GM19468 (cell line): ENCODE results near the gene LLGL2.
"Not testable (repeated sequence)": the region's sequence is repeated elsewhere in the genome, so short reads cannot be mapped to it uniquely, and the experiment has no call there.

Experiments
- ATAC-seq: cut with Tn5 transposase; IDR thresholded peaks from one replicate; pipeline ENCODE4 v1.9.1; 2021; ENCODE audit warnings: mild to moderate bottlenecking, moderate library complexity, moderate number of reproducible peaks; ENCODE audit not compliant: unreplicated experiment; ENCODE audit errors: extremely low read depth

The LLGL2 gene, protein sequence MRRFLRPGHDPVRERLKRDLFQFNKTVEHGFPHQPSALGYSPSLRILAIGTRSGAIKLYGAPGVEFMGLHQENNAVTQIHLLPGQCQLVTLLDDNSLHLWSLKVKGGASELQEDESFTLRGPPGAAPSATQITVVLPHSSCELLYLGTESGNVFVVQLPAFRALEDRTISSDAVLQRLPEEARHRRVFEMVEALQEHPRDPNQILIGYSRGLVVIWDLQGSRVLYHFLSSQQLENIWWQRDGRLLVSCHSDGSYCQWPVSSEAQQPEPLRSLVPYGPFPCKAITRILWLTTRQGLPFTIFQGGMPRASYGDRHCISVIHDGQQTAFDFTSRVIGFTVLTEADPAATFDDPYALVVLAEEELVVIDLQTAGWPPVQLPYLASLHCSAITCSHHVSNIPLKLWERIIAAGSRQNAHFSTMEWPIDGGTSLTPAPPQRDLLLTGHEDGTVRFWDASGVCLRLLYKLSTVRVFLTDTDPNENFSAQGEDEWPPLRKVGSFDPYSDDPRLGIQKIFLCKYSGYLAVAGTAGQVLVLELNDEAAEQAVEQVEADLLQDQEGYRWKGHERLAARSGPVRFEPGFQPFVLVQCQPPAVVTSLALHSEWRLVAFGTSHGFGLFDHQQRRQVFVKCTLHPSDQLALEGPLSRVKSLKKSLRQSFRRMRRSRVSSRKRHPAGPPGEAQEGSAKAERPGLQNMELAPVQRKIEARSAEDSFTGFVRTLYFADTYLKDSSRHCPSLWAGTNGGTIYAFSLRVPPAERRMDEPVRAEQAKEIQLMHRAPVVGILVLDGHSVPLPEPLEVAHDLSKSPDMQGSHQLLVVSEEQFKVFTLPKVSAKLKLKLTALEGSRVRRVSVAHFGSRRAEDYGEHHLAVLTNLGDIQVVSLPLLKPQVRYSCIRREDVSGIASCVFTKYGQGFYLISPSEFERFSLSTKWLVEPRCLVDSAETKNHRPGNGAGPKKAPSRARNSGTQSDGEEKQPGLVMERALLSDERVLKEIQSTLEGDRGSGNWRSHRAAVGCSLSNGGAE

DNA sequence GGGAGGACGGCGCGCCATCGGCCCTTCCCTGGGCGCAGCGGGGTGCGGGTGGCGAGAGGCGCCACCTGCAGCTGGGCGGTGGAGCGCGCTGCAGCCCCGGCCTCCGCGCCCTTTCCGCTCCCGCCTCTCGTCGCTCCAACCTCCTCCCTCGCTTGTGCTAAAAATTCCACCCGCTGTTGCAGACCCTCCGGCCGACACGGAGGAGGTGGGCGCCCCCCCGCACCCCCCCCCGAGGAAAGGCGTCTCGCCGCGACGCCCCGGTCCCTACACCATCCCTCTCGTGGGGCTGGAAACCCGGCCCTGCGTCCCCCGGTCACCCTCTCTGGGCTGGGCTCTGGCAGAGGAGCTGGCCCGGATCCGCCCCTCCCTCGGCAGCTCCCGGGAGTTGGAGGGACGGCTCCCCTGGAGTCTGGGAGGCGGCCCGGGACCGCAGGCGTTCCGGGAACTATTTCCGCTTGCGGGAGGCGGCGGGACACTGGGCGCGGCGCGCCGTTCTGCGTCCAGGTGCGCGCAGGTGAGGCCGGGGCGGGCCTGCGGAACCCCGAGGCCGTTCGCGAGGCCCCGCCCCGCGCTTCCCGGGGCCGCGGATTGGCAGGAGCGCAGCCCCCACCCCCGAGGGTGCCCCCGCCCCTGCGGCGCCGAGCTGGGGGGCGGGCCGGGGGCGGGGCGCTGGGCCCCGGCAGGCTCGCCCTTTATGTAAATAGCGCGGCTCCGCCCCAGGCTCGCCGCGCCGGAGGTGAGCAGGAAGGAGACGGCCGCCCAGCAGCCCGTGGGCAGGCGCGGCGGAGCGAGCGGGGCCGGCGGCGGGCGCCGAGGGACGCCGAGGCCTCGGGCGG lies at the start of gene LLGL2:
LLGL2 (plus strand) TSS at position 728 of the 836 bp plus-strand sequence. CDS start 17,730 bp downstream, outside the sequence.
- peak; percentile 70 for ATAC-seq

DNA sequence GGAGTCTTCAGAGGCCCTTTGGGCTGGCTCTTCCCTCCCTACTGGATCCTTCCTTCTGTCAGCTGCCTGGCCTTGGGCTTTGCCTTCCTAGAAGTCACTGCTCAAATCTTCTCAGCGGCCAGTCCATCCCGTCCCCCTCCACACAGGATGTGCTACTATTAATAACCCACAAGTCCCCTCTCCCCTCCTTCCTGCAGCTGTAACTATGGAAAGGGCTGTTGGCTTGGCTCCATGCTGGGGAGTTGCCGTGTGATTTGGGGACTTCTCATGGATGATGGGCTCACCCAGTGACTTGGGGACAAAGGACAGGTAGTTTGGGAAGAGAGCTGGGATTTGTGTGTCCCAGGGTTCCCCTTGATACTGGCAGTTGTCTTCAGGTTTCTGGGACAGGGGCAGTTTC lies 49.6 kb upstream of the LLGL2 start:
- ATAC-seq = no peak

DNA sequence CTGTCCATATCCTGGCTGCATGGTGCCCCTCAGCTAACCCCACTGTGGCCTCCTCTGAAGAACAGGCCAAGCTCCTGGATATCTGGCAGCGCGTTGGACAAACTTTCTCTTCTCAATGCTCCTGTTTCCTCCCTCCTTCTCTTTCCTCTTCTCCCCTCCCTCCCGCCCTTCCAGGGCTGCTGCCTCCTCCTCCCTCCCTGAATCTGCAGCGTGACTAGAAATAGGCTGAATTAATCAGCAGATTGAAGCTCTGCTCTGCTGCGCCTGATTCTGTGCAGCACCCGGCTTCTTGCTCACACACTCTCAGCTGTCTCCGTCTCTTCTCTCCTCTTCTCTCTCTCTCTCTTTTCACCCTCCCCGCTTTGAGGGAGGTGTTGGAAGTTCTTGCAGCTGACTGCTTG lies 49.2 kb upstream of the LLGL2 start:
- no peak for ATAC-seq

DNA sequence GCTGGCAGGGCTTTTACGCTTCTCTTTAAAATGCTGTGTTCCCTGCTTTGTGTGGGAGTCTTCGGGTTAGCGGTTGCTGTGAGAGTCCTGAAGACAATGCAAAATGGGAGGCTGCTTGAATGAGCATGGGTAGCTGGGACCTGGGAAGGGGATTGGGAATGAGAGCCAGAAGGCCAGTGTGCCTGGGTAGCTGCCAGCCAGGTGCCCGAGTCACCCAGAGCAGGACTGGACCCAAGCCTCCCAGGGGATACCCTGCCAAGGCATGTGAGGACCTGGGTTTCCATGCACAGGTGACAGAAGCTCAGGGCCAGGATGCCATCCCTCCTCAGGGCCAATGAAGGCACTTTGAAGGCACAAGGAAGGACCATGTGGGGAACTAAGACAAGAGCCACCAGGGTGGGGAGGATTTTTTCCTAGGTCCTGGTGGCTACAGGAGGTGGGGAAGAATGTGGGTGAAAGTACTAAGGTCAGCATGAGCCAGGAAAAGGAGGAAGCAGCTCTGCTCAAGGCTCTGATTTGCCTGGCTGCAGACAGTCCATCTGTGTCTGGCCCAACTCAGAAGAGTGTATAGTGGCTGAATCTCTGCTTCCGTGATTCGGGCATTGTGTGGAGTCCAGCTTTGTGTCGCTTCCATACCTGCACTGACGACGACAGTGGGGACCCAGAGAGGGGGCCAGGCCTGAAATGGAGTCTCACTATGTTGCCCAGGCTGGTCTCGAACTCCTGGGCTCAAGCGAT lies 48.6 kb upstream of the LLGL2 start:
- no peak for ATAC-seq

DNA sequence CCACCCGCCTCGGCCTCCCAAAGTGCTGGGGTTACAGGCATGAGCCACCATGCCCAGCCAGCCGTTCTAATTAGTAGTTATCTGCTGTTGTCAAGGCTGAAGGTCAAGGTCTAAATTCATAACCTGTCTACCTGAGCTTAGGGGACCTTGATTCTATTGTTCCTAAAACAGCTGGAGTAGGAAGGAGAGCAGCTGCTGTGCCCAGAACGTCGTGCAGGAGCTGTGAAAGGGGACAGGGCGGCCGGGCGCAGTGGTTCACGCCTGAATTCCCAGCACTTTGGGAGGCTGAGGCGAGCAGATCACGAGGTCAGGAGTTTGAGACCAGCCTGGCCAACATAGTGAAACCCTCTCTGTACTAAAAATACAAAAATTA lies 48.0 kb upstream of the LLGL2 start:
- ATAC-seq = not testable (repeated sequence)

DNA sequence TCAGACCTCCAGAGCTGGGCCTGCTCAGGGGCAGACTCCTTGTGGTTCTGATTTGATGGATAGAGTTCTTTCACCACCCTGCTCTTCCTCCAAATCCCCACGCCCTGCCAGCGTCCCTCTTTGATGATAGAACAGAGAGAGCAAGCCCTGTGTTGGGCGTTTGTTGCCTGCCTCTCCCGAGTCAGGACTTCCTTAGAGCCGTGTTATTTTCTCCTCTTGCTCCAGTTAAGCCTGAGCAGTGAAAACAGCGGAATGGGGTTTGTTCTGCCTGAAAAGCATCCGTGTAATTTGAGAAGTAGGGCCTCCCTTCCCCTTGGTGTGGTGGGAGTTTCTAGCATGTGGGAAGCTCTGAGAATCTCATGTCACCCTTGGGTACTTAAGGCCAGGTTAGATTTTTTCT lies 47.0 kb upstream of the LLGL2 start:
- ATAC-seq = no peak

DNA sequence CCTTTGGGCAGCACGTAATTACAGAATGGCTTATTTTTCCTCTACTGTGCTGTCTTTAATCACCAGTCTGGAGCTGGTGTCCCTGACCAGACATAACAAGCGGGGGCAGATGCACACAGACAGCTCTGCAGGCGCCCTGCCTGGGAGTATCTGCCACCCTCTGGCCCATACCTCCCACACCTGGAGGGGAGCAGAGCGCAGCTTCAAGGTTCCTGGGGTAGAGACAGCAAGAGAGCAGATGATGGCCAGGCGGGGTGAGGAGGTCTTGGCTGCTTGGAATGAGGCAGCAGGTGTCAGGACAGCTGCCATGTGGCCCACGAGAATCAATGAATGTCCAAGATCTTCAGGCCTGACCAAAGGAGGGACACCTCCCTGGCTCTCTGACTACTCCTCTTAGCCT lies 45.2 kb upstream of the LLGL2 start:
- no peak for ATAC-seq

DNA sequence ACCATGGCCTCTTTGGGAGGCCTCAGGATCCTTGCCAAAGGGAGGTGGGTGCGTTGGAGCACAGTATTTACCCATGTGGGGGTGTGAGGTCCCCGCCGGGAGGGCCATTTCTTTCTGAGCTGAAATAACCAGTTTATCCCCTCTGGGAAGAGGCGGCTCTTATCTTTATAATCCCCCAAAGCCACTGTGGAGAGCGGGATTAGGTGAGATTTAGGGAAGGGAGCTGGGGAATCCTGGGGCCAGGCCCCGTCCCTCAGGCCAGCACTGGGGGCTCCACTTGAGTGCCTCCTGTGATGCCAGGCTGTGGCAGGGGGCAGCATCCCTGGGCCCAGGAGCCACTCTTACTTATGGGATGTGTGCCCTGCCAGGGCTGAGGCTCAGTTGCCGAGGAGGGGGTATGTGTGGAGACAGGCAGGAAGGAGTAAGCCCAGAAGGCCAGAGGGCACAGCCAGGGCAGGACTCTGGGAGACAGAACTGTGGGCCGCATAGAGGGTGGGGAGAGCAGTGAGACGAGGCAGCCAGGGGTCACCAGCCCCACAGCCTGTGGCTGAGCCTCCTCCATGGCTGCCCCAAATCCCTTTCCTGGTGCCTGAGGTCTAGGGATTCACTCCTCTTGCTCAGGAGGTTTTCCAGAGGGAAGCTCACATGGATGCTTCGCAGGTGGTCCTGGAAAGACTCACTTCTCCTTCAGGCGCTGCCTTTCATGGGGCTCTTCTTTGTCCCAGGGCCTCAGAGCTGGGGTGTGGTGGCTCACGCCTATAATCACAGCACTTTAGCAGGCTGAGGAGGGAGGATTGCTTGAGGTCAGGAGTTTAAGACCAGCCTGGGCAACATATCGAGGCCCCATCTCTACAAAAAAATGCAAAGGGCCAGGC lies 44.1 kb upstream of the LLGL2 start:
- no peak for ATAC-seq

DNA sequence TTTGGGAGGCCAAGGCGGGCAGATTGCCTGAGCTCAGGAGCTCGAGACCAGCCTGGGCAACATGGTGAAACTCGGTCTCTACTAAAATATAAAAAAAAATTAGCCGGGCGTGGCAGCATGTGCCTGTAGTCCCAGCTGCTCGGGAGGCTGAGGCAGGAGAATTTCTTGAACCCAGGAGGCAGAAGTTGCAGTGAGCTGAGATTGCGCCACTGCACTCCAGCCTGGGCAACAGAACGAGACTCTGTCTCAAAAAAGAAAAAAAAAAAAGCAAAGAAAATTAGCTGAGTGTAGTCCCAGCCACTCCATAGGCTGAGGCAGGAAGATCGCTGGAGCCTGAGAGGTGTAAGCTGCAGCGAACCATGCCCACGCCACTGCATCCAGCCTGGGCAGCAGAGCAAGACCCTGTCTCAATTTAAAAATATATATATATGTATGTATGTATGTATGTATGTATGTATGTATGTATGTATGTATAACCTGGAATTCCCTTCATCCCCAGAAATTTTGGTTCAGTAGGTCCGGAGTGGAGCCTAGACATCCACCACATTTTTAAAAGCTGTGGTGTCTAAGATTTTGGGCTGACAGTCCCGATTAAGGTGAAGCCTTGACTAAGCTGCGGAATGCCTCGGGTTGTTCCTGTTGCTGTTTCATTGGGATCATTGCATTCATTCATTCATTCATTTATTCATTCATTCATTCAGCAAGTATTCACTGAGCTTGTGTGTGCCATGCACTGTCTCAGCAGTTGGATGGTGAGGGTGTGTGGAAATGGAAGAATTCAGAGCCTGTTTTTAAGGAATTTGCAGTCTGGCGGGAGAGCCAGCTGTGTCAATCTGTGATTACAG lies 43.2 kb upstream of the LLGL2 start:
- ATAC-seq = no peak

DNA sequence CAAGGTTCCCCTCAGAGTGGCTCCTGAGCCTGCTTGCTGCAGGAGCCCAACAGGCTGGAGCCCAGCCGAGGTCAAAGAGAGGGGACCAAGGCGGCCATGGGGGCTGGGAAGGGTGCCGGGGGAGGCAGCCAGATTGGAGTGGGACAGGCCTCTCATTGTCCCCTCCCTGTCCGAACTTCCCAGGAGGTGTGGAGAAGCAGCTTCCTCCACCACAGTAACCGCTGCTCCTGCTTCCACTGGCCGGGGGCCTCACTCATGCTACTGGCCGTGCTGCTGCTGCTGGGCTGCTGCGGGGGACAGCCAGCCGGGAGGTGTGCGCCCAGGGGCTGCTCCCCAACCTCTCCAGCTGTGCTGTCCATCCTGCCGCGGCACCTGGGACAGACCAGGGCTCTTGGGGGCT lies 39.8 kb upstream of the LLGL2 start:
- no peak for ATAC-seq

DNA sequence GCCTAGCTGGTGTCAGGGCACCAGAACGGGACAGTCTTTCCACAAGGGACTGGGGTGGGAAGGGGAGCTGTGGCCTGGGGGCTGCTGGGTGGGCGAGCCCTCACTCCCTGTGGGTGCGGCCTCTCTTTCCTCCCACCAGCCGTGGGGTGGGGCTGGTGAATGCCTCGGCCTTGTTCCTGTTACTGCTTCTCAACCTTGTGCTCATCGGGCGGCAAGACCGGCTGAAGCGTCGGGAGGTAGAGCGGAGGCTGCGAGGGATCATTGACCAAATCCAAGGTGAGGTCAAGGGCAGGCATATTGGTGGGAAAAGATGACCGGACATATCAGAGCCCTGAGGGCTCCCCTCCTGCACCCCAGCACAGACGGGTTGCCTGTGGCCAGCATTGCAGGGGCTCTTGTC lies 39.3 kb upstream of the LLGL2 start:
- ATAC-seq = no peak

DNA sequence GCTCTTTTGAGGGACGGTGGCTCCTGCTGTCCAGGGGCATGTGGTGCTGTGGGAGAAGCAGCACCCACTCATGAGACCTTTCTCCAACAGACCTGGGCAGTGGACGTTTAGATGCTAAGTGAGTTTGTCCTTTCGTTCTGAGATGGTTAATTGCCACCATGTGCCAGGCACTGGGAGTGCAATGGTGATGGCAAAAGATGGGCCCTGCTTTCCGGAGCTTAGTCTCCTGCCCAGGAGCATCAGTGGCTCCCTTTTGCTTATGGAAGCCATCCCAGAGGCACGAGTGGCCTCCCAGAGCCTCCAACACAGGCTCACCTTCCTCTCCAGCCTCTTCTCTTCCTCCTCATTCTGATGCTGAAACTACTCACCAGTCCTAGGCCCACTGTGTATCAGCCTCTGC lies 38.5 kb upstream of the LLGL2 start:
- ATAC-seq = no peak

DNA sequence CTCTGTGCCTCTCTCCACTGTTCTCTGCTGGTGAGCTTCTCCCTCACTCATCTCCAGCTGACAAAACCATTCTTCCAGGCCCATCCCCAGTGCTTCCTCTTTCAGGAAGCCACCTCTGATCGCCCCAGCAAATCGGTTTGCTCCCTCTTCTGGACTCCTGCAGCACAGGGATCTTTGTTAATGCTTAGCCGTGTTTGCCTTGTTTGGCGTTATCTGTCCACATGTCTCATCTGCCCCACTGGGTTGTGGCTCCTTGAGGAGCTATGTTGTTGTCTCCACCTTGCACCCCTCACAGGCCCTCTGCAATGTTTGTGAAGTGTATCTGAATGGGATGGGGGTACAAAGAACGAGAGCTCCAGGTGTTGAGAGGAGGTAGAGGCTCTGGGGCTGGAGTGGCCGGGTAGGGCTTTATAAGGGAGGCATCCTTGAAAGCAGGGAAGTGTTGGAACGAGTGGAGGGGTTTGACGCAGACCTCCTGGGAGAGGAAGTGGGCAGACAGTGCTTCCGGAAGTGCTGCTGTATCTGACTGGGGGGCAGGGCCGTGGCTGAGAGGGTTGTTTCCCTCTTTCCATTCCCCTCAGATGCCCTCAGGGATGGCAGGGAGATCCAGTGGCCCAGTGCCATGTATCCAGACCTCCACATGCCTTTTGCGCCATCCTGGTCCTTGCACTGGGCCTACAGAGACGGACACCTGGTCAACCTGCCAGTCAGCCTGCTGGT lies 38.0 kb upstream of the LLGL2 start:
- no peak for ATAC-seq

DNA sequence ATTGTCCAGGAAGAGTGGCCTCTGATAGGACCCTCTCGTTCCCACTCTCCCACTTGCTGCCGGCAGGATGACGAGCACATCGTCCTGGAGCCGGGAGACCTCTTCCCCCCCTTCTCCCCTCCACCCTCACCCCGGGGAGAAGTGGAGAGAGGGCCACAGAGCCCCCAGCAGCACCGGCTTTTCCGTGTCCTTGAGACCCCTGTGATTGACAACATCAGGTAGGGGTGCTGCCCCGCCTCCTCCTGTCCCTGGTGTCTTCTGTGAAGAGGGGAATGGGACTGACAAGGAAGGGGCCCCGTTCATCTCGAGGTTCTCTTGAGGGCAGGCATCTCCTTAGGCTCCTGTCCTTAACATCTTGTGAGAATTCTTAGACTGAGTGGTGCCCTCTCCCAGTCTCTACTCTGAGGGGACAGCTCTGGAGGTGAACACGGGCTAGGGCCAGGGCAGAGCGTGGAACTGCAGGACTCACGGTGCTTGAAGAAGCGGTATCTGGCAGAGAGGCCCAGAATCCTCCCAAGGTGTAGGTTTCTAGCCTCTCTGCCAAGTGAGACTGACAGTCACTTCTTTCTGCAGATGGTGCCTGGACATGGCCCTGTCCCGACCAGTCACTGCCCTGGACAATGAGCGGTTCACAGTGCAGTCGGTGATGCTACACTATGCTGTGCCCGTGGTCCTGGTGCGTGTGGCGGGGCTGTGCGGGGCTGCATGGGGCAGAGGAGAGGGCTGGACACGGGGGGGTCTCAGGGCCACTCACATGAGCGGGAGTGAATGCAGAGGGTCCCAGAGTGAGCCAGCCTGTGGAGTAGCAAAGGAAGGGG lies 36.6 kb upstream of the LLGL2 start:
- ATAC-seq = no peak

DNA sequence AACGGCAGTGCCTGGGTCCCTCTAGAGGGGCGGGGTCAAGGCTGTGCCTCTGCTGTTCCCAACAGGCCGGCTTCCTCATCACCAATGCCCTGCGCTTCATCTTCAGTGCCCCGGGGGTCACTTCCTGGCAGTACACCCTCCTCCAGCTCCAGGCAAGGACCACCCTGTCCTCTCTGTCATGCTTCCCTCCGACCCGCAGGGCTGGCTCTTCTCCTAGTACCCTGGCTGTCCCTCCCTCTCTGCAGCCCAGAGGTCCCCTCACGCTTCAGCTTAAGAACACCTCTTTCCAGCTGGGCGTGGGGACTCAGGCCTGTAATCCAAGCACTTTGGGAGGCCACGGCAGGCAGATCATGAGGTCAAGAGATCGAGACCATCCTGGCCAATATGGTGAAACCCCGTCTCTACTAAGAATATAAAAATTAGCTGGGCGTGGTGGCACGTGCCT lies 36.0 kb upstream of the LLGL2 start:
- ATAC-seq = no peak

DNA sequence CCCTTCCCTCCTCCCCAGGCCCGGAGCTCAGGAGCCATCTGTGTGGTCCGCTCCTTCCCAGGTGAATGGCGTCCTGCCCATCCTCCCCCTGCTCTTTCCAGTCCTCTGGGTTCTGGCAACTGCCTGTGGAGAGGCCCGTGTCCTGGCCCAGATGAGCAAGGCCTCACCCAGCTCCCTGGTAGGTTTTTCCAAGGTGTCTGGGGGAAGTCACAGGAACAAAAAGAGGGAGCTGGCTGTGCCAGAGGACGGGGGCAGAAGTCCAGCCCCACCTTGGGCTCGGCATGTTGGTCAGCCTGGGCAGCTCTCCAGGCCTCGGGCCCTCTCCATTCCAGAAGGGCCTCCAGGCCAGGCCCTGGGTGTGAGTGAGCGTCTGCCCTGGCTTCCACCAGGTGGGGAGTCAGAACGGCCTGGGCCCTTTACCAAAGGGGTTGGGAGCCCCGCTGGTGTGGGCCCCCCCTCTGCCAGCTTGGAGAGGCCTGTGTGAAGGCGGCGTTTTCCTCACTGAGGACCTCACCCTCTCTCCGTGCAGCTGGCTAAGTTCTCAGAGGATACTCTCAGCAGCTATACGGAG lies 35.2 kb upstream of the LLGL2 start:
- ATAC-seq = no peak
